Measurements from ENCODE around the gene WNT7A.

DNA sequence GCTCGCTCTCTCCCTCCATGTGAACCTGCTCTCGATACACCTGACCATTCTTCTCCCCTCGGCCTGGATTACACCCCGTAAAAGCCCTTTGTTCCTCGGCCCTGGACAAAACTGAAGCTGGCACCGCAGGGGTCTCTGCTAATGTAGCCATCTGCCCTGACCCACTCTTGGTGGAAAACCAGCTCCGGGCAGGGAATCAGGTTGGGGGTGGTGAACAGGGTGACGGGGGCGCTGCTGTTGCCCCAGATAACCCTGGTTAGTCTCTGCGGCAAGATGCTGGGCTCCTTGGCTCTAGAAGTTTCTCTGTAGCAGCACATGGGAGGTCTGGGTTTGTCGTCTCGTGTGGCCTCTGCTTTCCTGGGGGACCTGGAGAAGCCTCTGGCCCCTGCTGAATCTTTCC, 86.4 kb downstream of the WNT7A start:
- TF ChIP-seq, protein P1, sequence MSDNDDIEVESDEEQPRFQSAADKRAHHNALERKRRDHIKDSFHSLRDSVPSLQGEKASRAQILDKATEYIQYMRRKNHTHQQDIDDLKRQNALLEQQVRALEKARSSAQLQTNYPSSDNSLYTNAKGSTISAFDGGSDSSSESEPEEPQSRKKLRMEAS (IDR thresholded peaks at IDR 0.05; ENCODE audit: insufficient read depth, insufficient read length), result no peak
- TF ChIP-seq POLR2A (IDR thresholded peaks at IDR 0.05; ENCODE audit: low read depth, low read length) (no peak), EZH2 (IDR thresholded peaks at IDR 0.05; ENCODE audit: borderline replicate concordance, low read depth, low read length, severe bottlenecking) (no peak), POLR2AphosphoS5 (IDR thresholded peaks at IDR 0.05; ENCODE audit: insufficient read depth, low read depth, low read length) (no peak), GATA2 (IDR thresholded peaks at IDR 0.05; ENCODE audit: insufficient read depth, insufficient read length, low read depth, low read length) (no peak), MYC (IDR thresholded peaks at IDR 0.05; ENCODE audit: low read depth, low read length) (no peak)
- TF ChIP-seq, protein P2, sequence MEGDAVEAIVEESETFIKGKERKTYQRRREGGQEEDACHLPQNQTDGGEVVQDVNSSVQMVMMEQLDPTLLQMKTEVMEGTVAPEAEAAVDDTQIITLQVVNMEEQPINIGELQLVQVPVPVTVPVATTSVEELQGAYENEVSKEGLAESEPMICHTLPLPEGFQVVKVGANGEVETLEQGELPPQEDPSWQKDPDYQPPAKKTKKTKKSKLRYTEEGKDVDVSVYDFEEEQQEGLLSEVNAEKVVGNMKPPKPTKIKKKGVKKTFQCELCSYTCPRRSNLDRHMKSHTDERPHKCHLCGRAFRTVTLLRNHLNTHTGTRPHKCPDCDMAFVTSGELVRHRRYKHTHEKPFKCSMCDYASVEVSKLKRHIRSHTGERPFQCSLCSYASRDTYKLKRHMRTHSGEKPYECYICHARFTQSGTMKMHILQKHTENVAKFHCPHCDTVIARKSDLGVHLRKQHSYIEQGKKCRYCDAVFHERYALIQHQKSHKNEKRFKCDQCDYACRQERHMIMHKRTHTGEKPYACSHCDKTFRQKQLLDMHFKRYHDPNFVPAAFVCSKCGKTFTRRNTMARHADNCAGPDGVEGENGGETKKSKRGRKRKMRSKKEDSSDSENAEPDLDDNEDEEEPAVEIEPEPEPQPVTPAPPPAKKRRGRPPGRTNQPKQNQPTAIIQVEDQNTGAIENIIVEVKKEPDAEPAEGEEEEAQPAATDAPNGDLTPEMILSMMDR (IDR thresholded peaks at IDR 0.05; ENCODE audit: extremely low read depth in 1 of 2, insufficient read depth in 1 of 2, low read depth in 1 of 2, low read length in 2 of 2), result no peak
